Hepatocyte (in vitro differentiated cells): ENCODE data around the gene PLA2G4C. TPM values are rescaled to one million over a fixed set of nuclear protein-coding genes. Genes with fewer than 3 reads are reported as not detected.

ENCODE experiments used
- DNase-seq: peaks from one replicate; pipeline ENCODE4 v3.0.0-alpha.2; 2016; ENCODE audit warnings: low spot score
- H2AFZ ChIP-seq: fragments of 200-600 bp; sonication (generic); 2 replicates; pipeline ENCODE4 v1.6.0; 2016; ENCODE audit warnings: antibody characterized with exemption, mild to moderate bottlenecking
- H3K27ac ChIP-seq: fragments of 200-600 bp; sonication (generic); 2 replicates; pipeline ENCODE4 v1.5.1; 2016; ENCODE audit warnings: mild to moderate bottlenecking
- H3K27me3 ChIP-seq: fragments of 200-600 bp; sonication (generic); 2 replicates; pipeline ENCODE4 v1.6.1; 2016
- H3K36me3 ChIP-seq: fragments of 200-600 bp; sonication (generic); replicated peaks from 2 replicates; pipeline ENCODE4 v1.5.1; 2016; ENCODE audit warnings: low read depth; ENCODE audit not compliant: insufficient read depth
- H3K4me1 ChIP-seq: fragments of 200-600 bp; sonication (generic); 2 replicates; pipeline ENCODE4 v1.5.1; 2016; ENCODE audit warnings: mild to moderate bottlenecking, moderate library complexity; ENCODE audit not compliant: insufficient read depth
- H3K4me2 ChIP-seq: fragments of 200-600 bp; sonication (generic); 2 replicates; pipeline ENCODE4 v1.6.0; 2016
- H3K4me3 ChIP-seq: fragments of 200-600 bp; sonication (generic); 2 replicates; pipeline ENCODE4 v1.5.1; 2016; ENCODE audit warnings: mild to moderate bottlenecking
- H3K79me2 ChIP-seq: fragments of 200-600 bp; sonication (generic); 2 replicates; pipeline ENCODE4 v1.6.0; 2017; ENCODE audit warnings: mild to moderate bottlenecking
- H3K9me2 ChIP-seq: fragments of 200-600 bp; sonication (generic); replicated peaks from 2 replicates; pipeline ENCODE4 v1.6.0; 2017; ENCODE audit warnings: mild to moderate bottlenecking; ENCODE audit not compliant: insufficient read depth
- H3K9me3 ChIP-seq: fragments of 200-600 bp; sonication (generic); 2 replicates; pipeline ENCODE4 v1.5.1; 2016; ENCODE audit warnings: low read depth, mild to moderate bottlenecking
- H4K20me1 ChIP-seq: fragments of 200-600 bp; sonication (generic); 2 replicates; pipeline ENCODE4 v1.6.0; 2016; ENCODE audit warnings: mild to moderate bottlenecking; ENCODE audit not compliant: insufficient read depth, poor library complexity, severe bottlenecking
- CTCF ChIP-seq: fragments of 200-600 bp; sonication (generic); IDR thresholded peaks from 2 replicates; pipeline ENCODE4 v1.5.1; 2016; ENCODE audit warnings: antibody characterized with exemption, mild to moderate bottlenecking; ENCODE audit not compliant: poor library complexity
- EZH2 ChIP-seq: fragments of 200-600 bp; sonication (generic); IDR thresholded peaks from 2 replicates; pipeline ENCODE4 v1.6.1; 2016; ENCODE audit warnings: antibody characterized with exemption, mild to moderate bottlenecking, borderline replicate concordance
- EZH2phosphoT487 ChIP-seq: fragments of 200-600 bp; sonication (generic); IDR thresholded peaks from one replicate; pipeline ENCODE4 v1.6.1; 2018; ENCODE audit warnings: antibody characterized with exemption, mild to moderate bottlenecking, low read depth, moderate library complexity; ENCODE audit not compliant: unreplicated experiment, severe bottlenecking
- WGBS: methylation state at CpG from one replicate; pipeline ENCODE4 v1.1.6; 2016; ENCODE audit warnings: low lambda C conversion rate; ENCODE audit errors: missing lambda C conversion rate; 5-methylcytosine and 5-hydroxymethylcytosine counted together
- polyA plus RNA-seq: library from polyadenylated mRNA; unstranded; fragments of >200 nt; fragmentation: Nextera tagmentation; extraction: Ambion mirVana; gene quantifications from 2 replicates; pipeline ENCODE4 v1.2.1, GENCODE V29; 2016
- total RNA-seq: library from RNA; depleted of rRNA; stranded (reverse); fragments of >200 nt; gene quantifications from 2 replicates; pipeline ENCODE4 v1.2.3, GENCODE V29; 2014

PLA2G4C gene
- total and polyA plus RNA-seq, 2 experiments from 2014 or later, result 2.0 to 5.4 TPM

DNA sequence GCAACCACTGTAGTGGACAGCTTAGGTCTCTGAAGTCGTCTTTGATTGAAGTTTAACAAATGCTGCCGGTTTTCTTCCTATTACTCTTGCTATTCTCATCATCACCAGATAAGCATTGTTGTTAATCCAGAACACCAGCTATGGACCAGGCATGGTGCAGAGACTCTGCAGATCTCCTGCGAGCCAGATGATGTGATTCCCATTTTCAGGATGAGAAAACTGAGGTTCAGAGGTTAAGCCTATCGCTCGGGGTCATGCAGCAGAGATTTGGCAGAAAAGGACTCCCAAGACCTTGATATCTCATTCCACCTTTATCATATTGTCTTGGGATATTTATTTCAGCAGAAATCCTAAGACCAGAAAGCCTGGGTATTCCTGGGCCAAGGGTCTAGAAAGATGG, 50.2 kb downstream of the PLA2G4C start:
- Histone ChIP-seq H3K9me2 (no peaks in the 10 kb centered on the region), H2AFZ (no peak overlapping the region), H3K79me2 (no peaks in the 10 kb centered on the region), H3K27ac (no peak overlapping the region), H3K9me3 (no peaks in the 10 kb centered on the region), H3K4me2 (no peak overlapping the region), H4K20me1 (no peaks in the 10 kb centered on the region), H3K4me1 (no peaks in the 10 kb centered on the region), H3K36me3 (no peaks in the 10 kb centered on the region), H3K4me3 (no peak overlapping the region), H3K27me3 (no peaks in the 10 kb centered on the region)
- 87% methylated on average over 5 of the region's 5 CpGs for WGBS
- no peak for DNase-seq
- no peak for TF ChIP-seq CTCF
- no peak for TF ChIP-seq EZH2
- no peak for TF ChIP-seq EZH2phosphoT487

GRCh38 chr19:48059331-48059730, 51.3 kb downstream of the PLA2G4C start:
- Histone ChIP-seq H3K27me3 (no peaks in the 10 kb centered on the region), H3K9me2 (no peaks in the 10 kb centered on the region), H2AFZ (no peak overlapping the region), H3K79me2 (no peaks in the 10 kb centered on the region), H4K20me1 (no peaks in the 10 kb centered on the region), H3K4me2 (no peak overlapping the region), H3K9me3 (no peaks in the 10 kb centered on the region), H3K4me3 (no peak overlapping the region), H3K36me3 (no peaks in the 10 kb centered on the region), H3K4me1 (no peaks in the 10 kb centered on the region), H3K27ac (no peak overlapping the region)
- WGBS, result 95% methylated on average over 6 of the region's 6 CpGs
- TF ChIP-seq EZH2, result no peak
- TF ChIP-seq CTCF, result no peak
- no peak for TF ChIP-seq EZH2phosphoT487
- no peak for DNase-seq

DNA sequence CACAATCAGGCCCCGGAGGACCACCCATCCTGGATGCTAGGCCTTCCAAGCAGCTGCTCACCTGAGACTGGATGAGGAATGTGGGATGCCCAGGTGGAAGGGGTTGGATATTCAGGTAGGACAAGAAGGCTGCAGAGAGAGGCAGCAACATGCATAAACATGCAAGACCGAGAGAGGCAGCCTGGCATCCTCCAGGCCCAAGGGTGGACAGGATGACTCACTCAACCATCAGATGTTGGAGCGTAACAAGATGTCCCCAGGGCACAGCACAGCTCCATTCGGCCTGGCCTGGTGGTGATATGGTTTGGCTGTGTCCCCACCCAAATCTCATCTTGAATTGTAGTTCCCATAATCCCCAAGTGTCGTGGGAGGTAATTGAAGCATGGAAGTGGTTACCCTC, 56.8 kb downstream of the PLA2G4C start:
- no peak overlapping the region for H3K4me2 ChIP-seq
- WGBS, result 69% methylated on average over 5 of the region's 5 CpGs

More for the DNA sequence above, 56.8 kb downstream of the PLA2G4C start:
- Histone ChIP-seq H4K20me1 (no peaks in the 10 kb centered on the region), H3K9me2 (no peaks in the 10 kb centered on the region), H3K4me1 (no peaks in the 10 kb centered on the region), H2AFZ (no peak overlapping the region), H3K27me3 (no peaks in the 10 kb centered on the region), H3K9me3 (no peaks in the 10 kb centered on the region), H3K79me2 (no peaks in the 10 kb centered on the region), H3K4me3 (no peak overlapping the region), H3K27ac (no peak overlapping the region), H3K36me3 (no peaks in the 10 kb centered on the region)
- no peak for TF ChIP-seq CTCF
- no peak for TF ChIP-seq EZH2phosphoT487
- no peak for TF ChIP-seq EZH2
- no peak for DNase-seq
